GM20000 (cell line): Measurements from ENCODE around the gene ACTL9.

ENCODE experiments used
- DNase-seq: peaks from one replicate; pipeline ENCODE4 v3.0.0; 2012; ENCODE audit warnings: low spot score
- CTCF ChIP-seq: IDR thresholded peaks from 2 replicates; pipeline ENCODE4 v1.5.1; 2012; ENCODE audit warnings: mild to moderate bottlenecking, control low read depth; ENCODE audit errors: extremely low read depth, missing control alignments

Gene ACTL9

GRCh38 chr19:8695911-8696310, 2.7 kb downstream of the ACTL9 start:
- DNase-seq: no peak
- TF ChIP-seq CTCF: no peak

GRCh38 chr19:8695501-8695900, 3.1 kb downstream of the ACTL9 start:
- no peak for DNase-seq
- TF ChIP-seq CTCF: no peak

- no peak for TF ChIP-seq CTCF
Observed at GRCh38 chr19:8690753-8691539, 7.6 kb downstream of the ACTL9 start.

GRCh38 chr19:8688930-8689329, 9.7 kb downstream of the ACTL9 start:
- no peak for TF ChIP-seq CTCF
- no peak for DNase-seq

More at GRCh38 chr19:8690753-8691539, 7.6 kb downstream of the ACTL9 start:
- DNase-seq: no peak

- no peak for TF ChIP-seq CTCF
- no peak for DNase-seq
Observed at GRCh38 chr19:8686549-8686948, 12.0 kb downstream of the ACTL9 start.

GRCh38 chr19:8684001-8684902, 14.3 kb downstream of the ACTL9 start:
- no peak for DNase-seq
- TF ChIP-seq CTCF: no peak

GRCh38 chr19:8682931-8683330, 15.7 kb downstream of the ACTL9 start:
- no peak for TF ChIP-seq CTCF
- no peak for DNase-seq
